Natural killer cell (primary cell): ENCODE measurements around the gene SHISAL2A. TPM values are rescaled to one million over a fixed set of nuclear protein-coding genes. Genes with fewer than 3 reads are reported as not detected.

Experiments
- ATAC-seq, 3 donors: fragments of 150-1000 bp in 2 of 3; fragments of 200-7000 bp in 1 of 3; cut with Tn5 transposase; 1 replicate in 1 of 3; 2 replicates in 2 of 3; pipeline ENCODE4 v1.10.0; 2021; ENCODE audit warnings: mild to moderate bottlenecking in 2 of 3, moderate library complexity in 2 of 3
- DNase-seq, 2 donors: peaks; one replicate each; pipeline versions ENCODE4 v3.0.0 to v3.0.0-alpha.2; 2013 to 2021; ENCODE audit warnings: mixed read lengths in 1 of 2
- H3K27ac ChIP-seq: one replicate; pipeline ENCODE4 v1.5.1; 2013; ENCODE audit warnings: mild to moderate bottlenecking, low read length
- H3K27me3 ChIP-seq: one replicate; pipeline ENCODE4 v1.6.1; 2013; ENCODE audit warnings: low read length; ENCODE audit not compliant: control insufficient read depth, insufficient read depth
- H3K36me3 ChIP-seq: one replicate; pipeline ENCODE4 v1.6.1; 2013; ENCODE audit warnings: low read length; ENCODE audit not compliant: control insufficient read depth, insufficient read depth
- H3K4me1 ChIP-seq: one replicate; pipeline ENCODE4 v1.6.1; 2013; ENCODE audit warnings: low read length; ENCODE audit not compliant: control insufficient read depth, insufficient read depth
- H3K4me3 ChIP-seq: one replicate; pipeline ENCODE4 v1.5.1; 2013; ENCODE audit warnings: low read length
- H3K9me3 ChIP-seq: one replicate; pipeline ENCODE4 v1.6.1; 2013; ENCODE audit warnings: low read length; ENCODE audit not compliant: control insufficient read depth, insufficient read depth
- H3K27ac Mint-ChIP-seq, 2 donors: one replicate each; pipeline ENCODE4 v1.8.0; 2022; ENCODE audit warnings: mild to moderate bottlenecking in 2 of 2, mixed read lengths in 2 of 2, moderate library complexity in 1 of 2
- H3K27me3 Mint-ChIP-seq, 2 donors: one replicate each; pipeline ENCODE4 v1.8.0; 2022; ENCODE audit warnings: low read depth in 2 of 2, mixed read lengths in 2 of 2
- H3K36me3 Mint-ChIP-seq: one replicate; pipeline ENCODE4 v1.8.0; 2022; ENCODE audit warnings: mixed read lengths
- H3K4me1 Mint-ChIP-seq, 2 donors: one replicate each; pipeline ENCODE4 v1.8.0; 2022; ENCODE audit warnings: mixed read lengths in 2 of 2
- H3K4me3 Mint-ChIP-seq: one replicate; pipeline ENCODE4 v1.8.0; 2022; ENCODE audit warnings: mild to moderate bottlenecking, moderate library complexity, mixed read lengths
- H3K9me3 Mint-ChIP-seq, 2 donors: one replicate each; pipeline ENCODE4 v1.8.0; 2022; ENCODE audit warnings: mixed read lengths in 2 of 2
- WGBS: methylation state at CpG from one replicate; pipeline ENCODE4 v1.1.7; 2013; ENCODE audit warnings: missing lambda C conversion rate; ENCODE audit not compliant: insufficient coverage; 5-methylcytosine and 5-hydroxymethylcytosine counted together
- intact Hi-C: fragments of 100-400 bp; cut with micrococcal nuclease; formaldehyde crosslinking; loops from one replicate; pipeline ENCODE4 v1.14.2; 2022
- total RNA-seq, 4 donors: library from RNA; stranded (reverse); fragments of 120-200 nt in 1 of 4; gene quantifications; one replicate each; pipeline versions ENCODE4 v1.2.3 to v1.2.4, GENCODE V29; 2013 to 2022
- TF ChIP-seq, protein P1 (sequence below): fragments of 200-600 bp; IDR thresholded peaks from one replicate; pipeline ENCODE4 v1.8.0; 2022; ENCODE audit warnings: antibody characterized with exemption

SHISAL2A gene
- total RNA-seq, 3 donors from 2014 or later (not counting 1 experiment from before 2014, with no cell fraction given), result 14.0 to 31.4 (median 16.2) TPM

- Histone ChIP-seq H3K36me3 (peaks cover 25% of the 10 kb centered on the region), H3K4me3 (no peak overlapping the region), H3K27ac (no peak overlapping the region), H3K27me3 (no peaks in the 10 kb centered on the region), H3K9me3 (no peaks in the 10 kb centered on the region), H3K4me1 (no peaks in the 10 kb centered on the region)
- Mint-ChIP-seq H3K36me3 (no peaks in the 10 kb centered on the region), H3K27me3 (no peaks in the 10 kb centered on the region), H3K4me3 (no peak overlapping the region), H3K9me3 (no peaks in the 10 kb centered on the region), H3K4me1 (peaks cover 6 to 7% of the 10 kb centered on the region in 2 donors), H3K27ac (peak overlapping the region in 1 of 2 donors; percentile 13)
- WGBS, result 71% methylated on average over 5 of the region's 6 CpGs
- no peak for DNase-seq
- ATAC-seq, result no peak
- intact Hi-C loops, result no loop called here
- TF ChIP-seq, protein P1, sequence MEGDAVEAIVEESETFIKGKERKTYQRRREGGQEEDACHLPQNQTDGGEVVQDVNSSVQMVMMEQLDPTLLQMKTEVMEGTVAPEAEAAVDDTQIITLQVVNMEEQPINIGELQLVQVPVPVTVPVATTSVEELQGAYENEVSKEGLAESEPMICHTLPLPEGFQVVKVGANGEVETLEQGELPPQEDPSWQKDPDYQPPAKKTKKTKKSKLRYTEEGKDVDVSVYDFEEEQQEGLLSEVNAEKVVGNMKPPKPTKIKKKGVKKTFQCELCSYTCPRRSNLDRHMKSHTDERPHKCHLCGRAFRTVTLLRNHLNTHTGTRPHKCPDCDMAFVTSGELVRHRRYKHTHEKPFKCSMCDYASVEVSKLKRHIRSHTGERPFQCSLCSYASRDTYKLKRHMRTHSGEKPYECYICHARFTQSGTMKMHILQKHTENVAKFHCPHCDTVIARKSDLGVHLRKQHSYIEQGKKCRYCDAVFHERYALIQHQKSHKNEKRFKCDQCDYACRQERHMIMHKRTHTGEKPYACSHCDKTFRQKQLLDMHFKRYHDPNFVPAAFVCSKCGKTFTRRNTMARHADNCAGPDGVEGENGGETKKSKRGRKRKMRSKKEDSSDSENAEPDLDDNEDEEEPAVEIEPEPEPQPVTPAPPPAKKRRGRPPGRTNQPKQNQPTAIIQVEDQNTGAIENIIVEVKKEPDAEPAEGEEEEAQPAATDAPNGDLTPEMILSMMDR, result no peak
Observed at GRCh38 chr1:52674497-52675384, 41.8 kb downstream of the SHISAL2A start.

- H3K9me3 ChIP-seq, result no peaks in the 10 kb centered on the region
Observed at GRCh38 chr1:52676249-52676903, 43.4 kb downstream of the SHISAL2A start.

DNA sequence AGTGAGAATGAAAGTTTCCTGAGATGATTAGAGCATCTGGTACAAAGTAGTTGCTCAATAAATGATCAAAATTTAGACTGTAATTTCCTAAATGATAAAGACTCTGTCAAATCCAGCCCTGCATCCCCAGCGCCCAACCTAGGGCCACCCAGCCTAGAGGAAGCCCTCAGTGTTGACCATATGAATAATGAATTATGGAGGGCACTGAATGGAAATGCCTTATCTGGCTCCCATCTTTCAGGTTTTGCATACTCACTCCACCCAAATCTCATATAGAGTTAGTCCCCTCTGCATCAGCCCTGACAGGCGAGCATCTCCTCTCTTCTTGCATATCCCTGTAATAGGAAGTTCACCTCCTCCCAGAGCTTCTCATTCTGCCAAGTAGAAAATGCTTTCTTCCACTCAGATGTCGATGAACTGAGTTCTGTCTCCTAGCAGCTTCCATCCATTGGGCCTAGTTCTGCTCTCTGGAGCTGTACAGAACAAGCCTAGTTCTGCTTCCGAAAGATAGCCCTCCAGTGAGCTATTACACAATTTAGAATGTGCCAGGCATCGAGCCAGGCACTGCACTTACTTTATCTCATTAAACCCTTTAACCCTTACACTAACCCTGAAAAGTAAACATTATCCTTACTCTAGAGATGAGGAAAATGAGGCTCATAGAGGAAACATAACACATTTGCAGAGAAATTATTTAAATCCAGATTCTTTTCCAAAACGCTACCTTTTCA, 44.3 kb downstream of the SHISAL2A start:
- Histone ChIP-seq H3K27me3 (no peaks in the 10 kb centered on the region), H3K4me1 (no peaks in the 10 kb centered on the region), H3K36me3 (peaks cover 17% of the 10 kb centered on the region), H3K4me3 (no peak overlapping the region), H3K27ac (no peak overlapping the region), H3K9me3 (no peaks in the 10 kb centered on the region)
- DNase-seq, result no peak
- H3K4me1 Mint-ChIP-seq, result peaks cover 6 to 7% of the 10 kb centered on the region in 2 donors
- TF ChIP-seq, protein P1, result no peak
- H3K9me3 Mint-ChIP-seq, result no peaks in the 10 kb centered on the region
- no peak overlapping the region for H3K27ac Mint-ChIP-seq
- WGBS, result 93% methylated on average over 6 of the region's 6 CpGs
- H3K36me3 Mint-ChIP-seq, result no peaks in the 10 kb centered on the region
- intact Hi-C loops, result no loop called here
- ATAC-seq, result no peak
- no peaks in the 10 kb centered on the region for H3K27me3 Mint-ChIP-seq
- no peak overlapping the region for H3K4me3 Mint-ChIP-seq

More at GRCh38 chr1:52676249-52676903, 43.4 kb downstream of the SHISAL2A start:
- TF ChIP-seq, protein P1, result no peak
- H3K27ac ChIP-seq, result no peak overlapping the region
- ATAC-seq (no peak), DNase-seq (no peak)
- Mint-ChIP-seq H3K4me3 (no peak overlapping the region), H3K27me3 (no peaks in the 10 kb centered on the region), H3K36me3 (no peaks in the 10 kb centered on the region), H3K9me3 (no peaks in the 10 kb centered on the region), H3K27ac (no peak overlapping the region), H3K4me1 (peaks cover 6 to 7% of the 10 kb centered on the region in 2 donors)
- H3K4me3 ChIP-seq, result no peak overlapping the region
- H3K27me3 ChIP-seq, result no peaks in the 10 kb centered on the region
- intact Hi-C loops, result no loop called here
- WGBS, result 89% methylated on average over 8 of the region's 8 CpGs
- H3K36me3 ChIP-seq, result peaks cover 19% of the 10 kb centered on the region
- no peaks in the 10 kb centered on the region for H3K4me1 ChIP-seq
